ENCODE measurements around the gene ST3GAL4.

The ST3GAL4 gene

GRCh38 chr11:126410649-126411048, 55.2 kb downstream of the ST3GAL4 start:
- no peak for DNase-seq

- DNase-seq = no peak
Measured at GRCh38 chr11:126411971-126412381, 56.5 kb downstream of the ST3GAL4 start.

DNA sequence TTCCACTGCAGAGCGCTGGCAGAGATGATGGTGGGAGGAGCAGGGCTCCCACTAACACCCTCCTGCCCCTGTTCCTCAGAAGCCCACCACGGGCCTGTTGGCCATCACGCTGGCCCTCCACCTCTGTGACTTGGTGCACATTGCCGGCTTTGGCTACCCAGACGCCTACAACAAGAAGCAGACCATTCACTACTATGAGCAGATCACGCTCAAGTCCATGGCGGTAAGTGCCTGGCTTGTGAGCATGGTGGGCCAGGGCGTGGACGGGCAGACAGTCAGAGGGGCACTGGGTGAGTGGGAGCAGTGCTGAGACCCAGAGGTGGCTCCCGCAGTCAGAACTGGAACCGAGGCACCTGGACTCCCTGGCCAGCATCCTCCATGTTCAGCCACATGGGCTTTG, 57.9 kb downstream of the ST3GAL4 start:
- no peak for DNase-seq

DNA sequence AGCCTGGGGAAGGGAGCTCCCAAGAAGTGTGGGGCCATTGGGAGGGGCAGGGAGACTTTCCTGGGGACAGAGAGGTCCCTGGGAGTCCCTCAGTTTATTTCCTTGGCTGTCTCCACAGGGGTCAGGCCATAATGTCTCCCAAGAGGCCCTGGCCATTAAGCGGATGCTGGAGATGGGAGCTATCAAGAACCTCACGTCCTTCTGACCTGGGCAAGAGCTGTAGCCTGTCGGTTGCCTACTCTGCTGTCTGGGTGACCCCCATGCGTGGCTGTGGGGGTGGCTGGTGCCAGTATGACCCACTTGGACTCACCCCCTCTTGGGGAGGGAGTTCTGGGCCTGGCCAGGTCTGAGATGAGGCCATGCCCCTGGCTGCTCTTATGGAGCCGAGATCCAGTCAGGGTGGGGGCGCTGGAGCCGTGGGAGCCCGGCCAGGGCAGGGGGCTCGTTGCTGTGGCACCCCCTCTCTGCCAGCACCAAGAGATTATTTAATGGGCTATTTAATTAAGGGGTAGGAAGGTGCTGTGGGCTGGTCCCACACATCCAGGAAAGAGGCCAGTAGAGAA, 58.4 kb downstream of the ST3GAL4 start:
- DNase-seq = no peak

- DNase-seq = no peak
Measured at GRCh38 chr11:126414615-126415014, 59.1 kb downstream of the ST3GAL4 start.

GRCh38 chr11:126415128-126415527, 59.6 kb downstream of the ST3GAL4 start:
- DNase-seq = no peak

DNA sequence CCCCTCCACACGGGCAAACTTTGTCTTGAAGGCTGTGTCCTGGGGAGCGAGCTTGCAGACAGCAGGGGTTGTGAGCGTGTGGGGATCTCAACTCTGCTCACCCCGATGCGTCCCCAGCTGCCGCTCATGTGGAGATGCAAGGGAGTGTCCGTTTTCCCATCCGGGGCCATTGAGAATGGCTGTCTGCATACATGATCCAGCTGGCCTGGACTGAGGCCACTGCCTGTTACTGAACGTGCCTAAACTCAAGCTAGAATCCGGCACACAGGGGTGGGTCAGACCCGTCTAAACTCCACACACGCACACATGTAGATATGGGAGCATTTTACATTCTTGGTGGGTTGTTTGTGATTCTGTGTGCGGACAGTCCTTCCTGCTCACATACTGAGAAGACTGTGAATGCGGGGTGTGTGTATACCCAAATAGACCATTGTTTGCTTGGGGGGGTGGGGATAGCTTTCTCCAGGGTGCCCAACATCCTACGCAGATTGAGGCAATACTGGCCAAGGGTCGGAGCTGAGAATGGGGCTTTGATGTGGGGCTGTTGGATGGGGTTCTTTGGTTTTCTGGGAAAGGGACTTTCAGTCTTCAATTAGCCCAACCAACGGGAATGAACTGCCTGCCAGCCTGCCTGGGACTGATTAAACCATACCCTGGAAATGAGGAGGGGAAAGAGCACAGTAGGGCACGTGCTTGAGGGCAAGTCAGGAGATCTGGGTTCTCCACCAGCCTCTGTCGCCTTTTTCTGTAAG, 60.4 kb downstream of the ST3GAL4 start:
- no peak for DNase-seq

GRCh38 chr11:126416542-126417090, 61.1 kb downstream of the ST3GAL4 start:
- DNase-seq = peak in 1 of 2 experiments; percentile 49

DNA sequence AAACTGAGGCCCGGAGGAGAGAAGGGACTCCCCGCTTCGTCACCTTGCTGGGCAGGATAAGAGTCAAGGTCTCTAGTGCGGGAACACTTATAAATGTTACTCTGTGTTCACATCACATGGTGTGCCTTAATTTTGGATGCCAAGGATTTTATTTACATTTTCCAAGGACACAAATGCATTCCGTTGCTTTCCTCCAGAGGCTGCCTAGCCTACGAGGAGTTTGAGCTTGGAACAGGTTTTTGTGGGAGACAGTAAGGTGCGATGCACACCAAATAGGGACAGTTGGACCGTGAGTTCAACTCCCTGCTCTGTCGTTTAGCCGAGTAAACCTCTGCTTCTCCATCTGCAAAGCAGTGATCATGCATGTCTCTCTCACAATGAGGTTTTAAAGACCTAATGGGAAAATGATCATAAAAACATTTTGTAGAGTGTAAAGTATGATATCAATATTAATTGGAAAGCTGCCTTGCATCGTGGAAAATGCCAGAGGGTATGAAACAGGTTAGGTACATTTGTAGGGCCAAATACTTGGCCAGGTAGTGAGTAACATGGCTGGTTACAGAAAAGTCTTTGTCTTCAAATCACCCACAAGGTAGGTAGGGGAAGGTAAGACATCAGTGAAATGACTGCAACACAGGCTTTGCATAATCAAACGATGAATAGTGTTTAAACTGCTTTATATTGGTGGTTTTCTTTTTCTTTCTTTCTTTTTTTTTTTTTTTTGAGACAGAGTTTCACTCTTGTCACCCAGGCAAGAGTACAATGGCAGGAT, 61.8 kb downstream of the ST3GAL4 start:
- DNase-seq = no peak

- no peak for DNase-seq
Measured at GRCh38 chr11:126418887-126419286, 63.4 kb downstream of the ST3GAL4 start.

DNA sequence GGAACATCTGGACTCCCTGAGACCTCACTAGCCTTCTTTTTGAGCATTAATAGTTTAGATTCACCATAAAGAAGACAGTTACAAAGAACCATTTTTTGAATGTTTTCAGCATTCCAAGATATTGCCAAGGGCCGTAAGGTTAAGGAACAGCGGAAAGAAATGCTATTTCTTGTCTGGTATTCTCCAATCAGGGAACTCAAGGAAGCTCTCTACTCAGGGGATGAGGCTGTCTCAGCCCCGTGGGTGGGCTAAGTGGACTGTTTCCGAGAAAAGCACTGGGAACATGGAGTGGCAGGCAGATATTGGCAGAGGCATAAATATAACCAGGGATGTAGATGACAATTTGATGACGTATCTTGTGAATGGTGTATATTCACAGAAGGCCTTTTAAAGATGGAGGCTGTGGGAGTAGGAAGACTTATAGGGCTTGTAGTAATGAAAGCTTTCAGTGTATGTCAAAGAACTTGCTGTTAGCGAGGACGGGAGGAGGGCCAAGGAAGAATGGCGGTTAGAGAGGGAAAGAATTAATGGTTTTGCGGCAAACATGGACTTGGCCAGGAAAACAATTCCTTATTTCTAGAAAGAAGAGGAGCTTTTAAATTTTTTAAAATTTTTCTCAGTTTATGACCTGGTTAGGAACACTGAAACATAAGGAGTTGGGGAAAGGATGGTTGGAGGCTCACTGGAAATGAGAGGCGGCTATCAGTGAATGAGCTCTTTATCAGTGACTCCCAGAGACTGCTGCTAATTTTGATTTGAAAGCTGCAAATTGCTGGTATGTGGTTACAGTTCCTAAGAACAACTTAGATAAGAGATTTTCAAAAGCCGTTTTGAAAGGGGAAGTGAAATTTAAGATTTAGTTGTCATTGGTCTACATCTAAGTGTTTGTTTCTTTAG, 64.6 kb downstream of the ST3GAL4 start:
- no peak for DNase-seq

GRCh38 chr11:126420698-126421256, 65.3 kb downstream of the ST3GAL4 start:
- DNase-seq = no peak

GRCh38 chr11:126421271-126421671, 65.8 kb downstream of the ST3GAL4 start:
- DNase-seq = no peak

DNA sequence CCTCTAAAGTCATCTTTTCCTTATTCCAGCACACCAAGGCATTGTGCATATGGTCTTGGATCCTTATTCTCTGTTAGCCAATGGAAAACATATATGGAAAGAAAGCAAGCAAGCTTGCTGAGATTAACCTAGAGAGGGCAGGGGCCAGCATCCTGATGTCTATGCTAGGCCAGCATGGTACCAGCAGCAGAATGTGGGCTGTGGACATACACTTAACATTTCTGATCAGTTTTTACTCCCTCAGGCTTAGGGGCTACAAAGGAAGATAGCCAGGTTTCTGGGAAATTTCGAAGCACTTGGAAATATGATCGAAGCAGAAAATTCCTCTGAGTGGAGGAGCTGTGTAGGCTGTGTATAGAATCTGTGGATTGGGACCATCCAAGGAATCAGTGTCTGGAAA, 67.0 kb downstream of the ST3GAL4 start:
- no peak for DNase-seq

GRCh38 chr11:126423154-126423553, 67.7 kb downstream of the ST3GAL4 start:
- DNase-seq = no peak

GRCh38 chr11:126423743-126424142, 68.3 kb downstream of the ST3GAL4 start:
- no peak for DNase-seq

DNA sequence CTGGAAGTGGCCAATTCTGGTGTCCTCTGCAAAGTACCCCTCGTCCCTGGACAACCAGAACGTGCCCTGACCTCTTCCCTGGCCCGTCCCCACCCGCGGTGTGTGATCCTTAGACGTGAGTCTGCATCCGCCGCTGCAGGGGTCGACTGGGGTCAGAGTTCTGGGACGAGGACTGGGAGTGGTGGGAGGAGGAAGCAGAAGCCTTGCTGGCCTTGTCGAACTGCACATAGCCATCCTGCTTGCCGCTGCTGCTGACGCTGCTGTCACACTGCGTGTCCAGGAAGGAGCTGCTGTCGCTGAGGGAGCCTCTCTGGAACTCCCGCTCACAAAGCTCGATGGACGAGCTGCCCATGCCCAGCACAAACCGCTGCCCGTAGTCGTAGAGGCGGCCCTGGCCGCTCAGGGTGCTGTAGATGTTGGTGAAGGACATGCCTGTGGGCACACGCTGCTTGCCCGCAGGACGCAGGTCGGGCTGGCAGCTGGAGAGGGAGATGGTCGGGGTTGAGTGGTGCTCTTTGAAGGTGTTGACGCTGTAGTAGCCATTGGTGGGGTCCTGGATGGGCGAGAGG, 69.1 kb downstream of the ST3GAL4 start:
- DNase-seq = no peak

- DNase-seq = no peak
Measured at GRCh38 chr11:126426106-126426505, 70.6 kb downstream of the ST3GAL4 start.

GRCh38 chr11:126426820-126427749, 71.6 kb downstream of the ST3GAL4 start:
- DNase-seq = no peak

DNA sequence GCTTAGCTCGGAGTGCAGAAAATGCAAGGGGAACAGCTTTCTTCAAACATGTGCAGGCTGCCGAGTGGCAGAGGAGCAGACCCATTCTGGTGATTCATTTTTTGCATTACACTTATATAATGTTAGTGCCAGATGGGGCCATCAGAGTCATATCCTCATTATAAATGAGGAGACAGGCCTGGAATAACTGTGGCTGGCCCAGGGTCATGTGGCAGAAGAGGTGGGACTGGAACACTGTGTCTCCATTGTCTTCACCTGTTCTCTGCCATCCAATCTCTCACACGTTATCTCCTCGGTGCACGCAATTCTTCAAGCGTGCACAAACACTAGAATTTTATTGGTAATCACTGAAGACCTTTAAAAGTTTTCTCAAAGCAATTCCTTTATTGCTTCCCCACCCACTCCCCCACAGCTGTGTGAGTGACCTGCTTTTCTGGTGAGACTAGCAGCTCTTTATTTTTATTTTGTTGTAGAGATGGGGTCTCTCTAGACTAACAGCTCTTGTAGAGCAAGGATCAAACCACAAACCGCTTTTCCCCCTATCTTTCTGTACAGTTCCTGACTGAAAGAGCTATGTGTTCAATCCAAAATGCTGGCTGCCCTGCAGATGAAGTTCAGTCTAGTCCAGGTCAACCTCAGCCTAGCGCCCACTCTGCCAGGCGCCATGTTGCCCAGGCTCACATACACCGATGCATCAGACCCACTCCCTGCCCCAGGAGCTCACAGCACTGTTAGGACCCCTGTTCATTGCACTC, 75.3 kb downstream of the ST3GAL4 start:
- peak in 1 of 2 experiments; percentile 17 for DNase-seq
